NCI-H1417 (cell line): ENCODE measurements around the gene KRTAP5-4.
"Not testable (repeated sequence)": the region's sequence is repeated elsewhere in the genome, so short reads cannot be mapped to it uniquely, and the experiment has no call there.

Experiments
- DNase-seq, 3 experiments: peaks; one replicate each; lab custom pipeline; 2025; lab: John Stamatoyannopoulos, UW

The KRTAP5-4 gene

GRCh38 chr11:1600626-1601025 lies 21.3 kb downstream of the KRTAP5-4 start:
- no peak for DNase-seq

- no peak for DNase-seq
These were observed 23.1 kb downstream of the KRTAP5-4 start for GRCh38 chr11:1598816-1599215.

GRCh38 chr11:1598406-1598805 lies 23.5 kb downstream of the KRTAP5-4 start:
- peak in 1 of 3 experiments; percentile 34 for DNase-seq

GRCh38 chr11:1597994-1598380 lies 24.0 kb downstream of the KRTAP5-4 start, which contains the start of gene KRTAP5-2:
TSS of gene KRTAP5-2 (minus strand) at chr11:1598294. CDS start at chr11:1598250, 44 bp downstream.
- no peak for DNase-seq

- no peak for DNase-seq
These were observed 24.5 kb downstream of the KRTAP5-4 start for GRCh38 chr11:1597331-1597993.

GRCh38 chr11:1596576-1597121 lies 25.3 kb downstream of the KRTAP5-4 start:
- DNase-seq, result peak in 2 of 3 experiments; percentile 8 to 19

GRCh38 chr11:1595994-1596575 lies 25.9 kb downstream of the KRTAP5-4 start:
- DNase-seq, result not testable (repeated sequence)

- peak; percentile 8 to 60 (median 9) for DNase-seq
These were observed 29.3 kb downstream of the KRTAP5-4 start for GRCh38 chr11:1592628-1593027.

- no peak for DNase-seq
These were observed 31.9 kb downstream of the KRTAP5-4 start for GRCh38 chr11:1589996-1590395.

- not testable (repeated sequence) for DNase-seq
These were observed 32.6 kb downstream of the KRTAP5-4 start for GRCh38 chr11:1589191-1589963.

GRCh38 chr11:1586699-1587098 lies 35.2 kb downstream of the KRTAP5-4 start:
- no peak for DNase-seq

GRCh38 chr11:1584661-1585370 lies 37.1 kb downstream of the KRTAP5-4 start, which contains the start of gene KRTAP5-1:
TSS of gene KRTAP5-1 (minus strand) at chr11:1585283. CDS start at chr11:1585249, 34 bp downstream.
- not testable (repeated sequence) for DNase-seq

GRCh38 chr11:1582909-1583308 lies 39.0 kb downstream of the KRTAP5-4 start:
- not testable (repeated sequence) for DNase-seq

- DNase-seq, result no peak
These were observed 40.0 kb downstream of the KRTAP5-4 start for GRCh38 chr11:1581976-1582375.

GRCh38 chr11:1576825-1577224 lies 45.1 kb downstream of the KRTAP5-4 start:
- DNase-seq, result no peak

GRCh38 chr11:1575756-1576155 lies 46.2 kb downstream of the KRTAP5-4 start:
- DNase-seq, result not testable (repeated sequence)

- no peak for DNase-seq
These were observed 47.0 kb downstream of the KRTAP5-4 start for GRCh38 chr11:1574933-1575242.

GRCh38 chr11:1574238-1574932 lies 47.6 kb downstream of the KRTAP5-4 start:
- peak; percentile 78 to 96 (median 91) for DNase-seq

GRCh38 chr11:1573903-1574237 lies 48.1 kb downstream of the KRTAP5-4 start:
- peak; percentile 78 to 96 (median 91) for DNase-seq

GRCh38 chr11:1573077-1573902 lies 48.6 kb downstream of the KRTAP5-4 start:
- peak; percentile 50 to 71 (median 66) for DNase-seq
